IMR-90 (cell line): ENCODE measurements around the gene SEL1L. TPM values are rescaled to one million over a fixed set of nuclear protein-coding genes. Genes with fewer than 3 reads are reported as not detected.

Experiments
- ATAC-seq: fragments of 200-7000 bp; cut with Tn5 transposase; 2 replicates; pipeline ENCODE4 v1.9.1; 2020; ENCODE audit warnings: low read depth, mild to moderate bottlenecking, moderate library complexity
- BruUV-seq: library from RNA; stranded (reverse); fragments of 400-500 nt; replicated peaks from 2 replicates; lab custom pipeline; 2021; lab: Mats Ljungman, UMichigan
- CTCF ChIA-PET: fragments of 300-600 bp; formaldehyde crosslinking; extraction: SDS; loops from one replicate; lab custom pipeline; 2021; ENCODE audit warnings: antibody characterized with exemption; lab: Yijun Ruan, JAX
- POLR2A ChIA-PET: fragments of 300-600 bp; sonication (Branson Sonifier 250); formaldehyde crosslinking; loops from one replicate; lab custom pipeline; 2022; ENCODE audit warnings: antibody characterized with exemption; ENCODE audit not compliant: unreplicated experiment; lab: Charles Lee
- DNase-seq: peaks from one replicate; pipeline ENCODE4 v3.0.0; 2013
- H2AFZ ChIP-seq: replicated peaks from 2 replicates; pipeline ENCODE3; 2013; ENCODE audit warnings: low read length, mild to moderate bottlenecking; ENCODE audit not compliant: poor library complexity
- H2AK5ac ChIP-seq: 2 replicates; pipeline ENCODE4 v1.6.1; 2013; ENCODE audit warnings: low read depth, low read length, inconsistent platforms
- H2AK9ac ChIP-seq: replicated peaks from 2 replicates; pipeline ENCODE3; 2013; ENCODE audit warnings: mild to moderate bottlenecking, low read depth, low read length, moderate library complexity; ENCODE audit not compliant: poor library complexity
- H2BK120ac ChIP-seq: 2 replicates; pipeline ENCODE4 v1.6.1; 2013; ENCODE audit warnings: low read depth, low read length, inconsistent platforms
- H2BK15ac ChIP-seq: 3 replicates; pipeline ENCODE4 v1.6.1; 2013; ENCODE audit warnings: low read depth, low read length, inconsistent platforms
- H2BK20ac ChIP-seq: 2 replicates; pipeline ENCODE4 v1.6.1; 2013; ENCODE audit warnings: low read depth, mild to moderate bottlenecking, inconsistent platforms, low read length, moderate library complexity
- H2BK5ac ChIP-seq: 2 replicates; pipeline ENCODE4 v1.6.1; 2013; ENCODE audit warnings: mild to moderate bottlenecking, low read depth, low read length, inconsistent platforms; ENCODE audit not compliant: poor library complexity, severe bottlenecking
- H3K14ac ChIP-seq: replicated peaks from 2 replicates; pipeline ENCODE4 v1.6.1; 2013; ENCODE audit warnings: low read depth, low read length, inconsistent platforms
- H3K18ac ChIP-seq: 2 replicates; pipeline ENCODE4 v1.6.1; 2013; ENCODE audit warnings: low read depth, low read length, control low read depth
- H3K23ac ChIP-seq: 2 replicates; pipeline ENCODE4 v1.6.1; 2013; ENCODE audit warnings: low read depth, low read length, inconsistent platforms
- H3K27ac ChIP-seq: 2 replicates; pipeline ENCODE4 v1.5.1; 2013; ENCODE audit warnings: mild to moderate bottlenecking, control low read depth, low read length; ENCODE audit not compliant: insufficient read depth
- H3K27me3 ChIP-seq: 2 replicates; pipeline ENCODE4 v1.6.1; 2013; ENCODE audit warnings: low read length; ENCODE audit not compliant: control insufficient read depth, insufficient read depth
- H3K36me3 ChIP-seq: 2 replicates; pipeline ENCODE4 v1.6.1; 2013; ENCODE audit warnings: low read length, mixed read lengths; ENCODE audit not compliant: control insufficient read depth, insufficient read depth
- H3K4ac ChIP-seq: 2 replicates; pipeline ENCODE4 v1.6.1; 2013; ENCODE audit warnings: low read depth, low read length, inconsistent platforms
- H3K4me1 ChIP-seq: 2 replicates; pipeline ENCODE4 v1.6.1; 2013; ENCODE audit warnings: low read length, mixed read lengths; ENCODE audit not compliant: control insufficient read depth, insufficient read depth
- H3K4me2 ChIP-seq: 2 replicates; pipeline ENCODE4 v1.6.1; 2013; ENCODE audit warnings: low read depth, mild to moderate bottlenecking, control low read depth, low read length, moderate library complexity
- H3K4me3 ChIP-seq: 2 replicates; pipeline ENCODE4 v1.5.1; 2013; ENCODE audit warnings: low read depth, mild to moderate bottlenecking, control low read depth, low read length, moderate library complexity; ENCODE audit not compliant: insufficient read depth
- H3K56ac ChIP-seq: 2 replicates; pipeline ENCODE4 v1.6.1; 2013; ENCODE audit warnings: low read length, inconsistent platforms; ENCODE audit not compliant: insufficient read depth; ENCODE audit errors: extremely low read depth
- H3K79me1 ChIP-seq, 2 experiments: 2 replicates each; pipeline ENCODE4 v1.6.1; 2013; ENCODE audit warnings: low read length in 2 of 2, inconsistent platforms in 1 of 2, low read depth in 1 of 2
- H3K9ac ChIP-seq: 2 replicates; pipeline ENCODE4 v1.6.1; 2013; ENCODE audit warnings: low read depth, low read length, control low read depth
- H3K9me1 ChIP-seq: 2 replicates; pipeline ENCODE4 v1.6.1; 2013; ENCODE audit warnings: low read length, inconsistent platforms; ENCODE audit not compliant: insufficient read depth
- H3K9me3 ChIP-seq: 2 replicates; pipeline ENCODE4 v1.6.1; 2013; ENCODE audit warnings: low read length; ENCODE audit not compliant: control insufficient read depth, insufficient read depth
- H4K20me1 ChIP-seq: 2 replicates; pipeline ENCODE4 v1.6.1; 2013; ENCODE audit warnings: low read length, inconsistent platforms; ENCODE audit not compliant: insufficient read depth
- H4K5ac ChIP-seq: 2 replicates; pipeline ENCODE4 v1.6.1; 2013; ENCODE audit warnings: mild to moderate bottlenecking, low read depth, low read length, control low read depth
- H4K8ac ChIP-seq, 2 experiments: 2 replicates each; pipeline ENCODE4 v1.6.1; 2013; ENCODE audit warnings: low read depth in 2 of 2, low read length in 2 of 2, control low read depth in 1 of 2, inconsistent platforms in 1 of 2
- H4K91ac ChIP-seq: 2 replicates; pipeline ENCODE4 v1.6.1; 2013; ENCODE audit warnings: low read depth, low read length, inconsistent platforms; ENCODE audit not compliant: insufficient read depth
- BHLHE40 ChIP-seq: fragments of 150-350 bp; IDR thresholded peaks from 2 replicates; pipeline ENCODE4 v1.6.1; 2016; ENCODE audit warnings: mild to moderate bottlenecking, low read depth, low read length
- CEBPB ChIP-seq: IDR thresholded peaks from 2 replicates; pipeline ENCODE4 v1.6.1; 2012; ENCODE audit warnings: low read depth, low read length, improper control_type of control experiment
- CHD1 ChIP-seq: IDR thresholded peaks from 2 replicates; pipeline ENCODE4 v1.6.1; 2012; ENCODE audit warnings: low read depth, low read length, improper control_type of control experiment
- FOS ChIP-seq: fragments of 150-350 bp; IDR thresholded peaks from 2 replicates; pipeline ENCODE4 v1.6.1; 2016; ENCODE audit warnings: low read depth, low read length
- MAFK ChIP-seq: IDR thresholded peaks from 2 replicates; pipeline ENCODE4 v1.6.1; 2012; ENCODE audit warnings: low read depth, low read length, improper control_type of control experiment
- NFE2L2 ChIP-seq: fragments of 150-350 bp; IDR thresholded peaks from 2 replicates; pipeline ENCODE4 v1.6.1; 2016; ENCODE audit warnings: low read depth, mild to moderate bottlenecking, low read length
- POLR2A ChIP-seq: IDR thresholded peaks from 2 replicates; pipeline ENCODE4 v1.6.1; 2012; ENCODE audit warnings: mild to moderate bottlenecking, low read depth, low read length
- RAD21 ChIP-seq: IDR thresholded peaks from 2 replicates; pipeline ENCODE4 v1.6.1; 2012; ENCODE audit warnings: low read length, improper control_type of control experiment
- RCOR1 ChIP-seq: IDR thresholded peaks from 2 replicates; pipeline ENCODE4 v1.6.1; 2012; ENCODE audit warnings: mild to moderate bottlenecking, low read length, improper control_type of control experiment; ENCODE audit not compliant: insufficient replicate concordance
- RFX5 ChIP-seq: IDR thresholded peaks from 2 replicates; pipeline ENCODE4 v1.8.0; 2012; ENCODE audit warnings: low read depth, mild to moderate bottlenecking, low read length, moderate library complexity
- SMC3 ChIP-seq: fragments of 150-350 bp; IDR thresholded peaks from 2 replicates; pipeline ENCODE4 v1.6.1; 2016; ENCODE audit warnings: low read depth, mild to moderate bottlenecking, antibody characterized with exemption, low read length, moderate library complexity
- USF2 ChIP-seq: fragments of 150-350 bp; IDR thresholded peaks from 2 replicates; pipeline ENCODE4 v1.6.1; 2017; ENCODE audit warnings: mild to moderate bottlenecking, antibody characterized with exemption, low read length, low read depth
- WGBS, 2 experiments: methylation state at CpG; one replicate each; pipeline versions ENCODE4 v1.1.5 to v1.1.7; 2013; ENCODE audit warnings: missing lambda C conversion rate in 2 of 2; ENCODE audit not compliant: insufficient read length in 1 of 2; ENCODE audit errors: extremely low coverage in 2 of 2; 5-methylcytosine and 5-hydroxymethylcytosine counted together
- dilution Hi-C: fragments of 300-500 bp; cut with HindIII; formaldehyde crosslinking; loops from one replicate; pipeline ENCODE4 v1.14.3; 2018; ENCODE audit warnings: low sequenced_read_pairs; ENCODE audit not compliant: unreplicated experiment
- in situ Hi-C: fragments of 300-500 bp; cut with MboI; formaldehyde crosslinking; loops from 3 replicates; pipeline ENCODE4 v1.14.3; 2019; ENCODE audit warnings: low sequenced_read_pairs, inconsistent platforms, mixed read lengths
- intact Hi-C: fragments of 100-400 bp; cut with micrococcal nuclease; formaldehyde crosslinking; loops from 2 replicates; pipeline ENCODE4 v1.10.0; 2022
- polyA plus RNA-seq, 3 experiments: library from polyadenylated mRNA; depleted of rRNA; stranded (reverse); fragments of >200 nt; gene quantifications; 2 replicates each; pipeline ENCODE4 v1.2.3, GENCODE V29; 2012; ENCODE audit warnings: low replicate concordance in 1 of 3
- total RNA-seq: library from RNA; depleted of rRNA; stranded (reverse); fragments of >200 nt; gene quantifications from 2 replicates; pipeline ENCODE4 v1.2.3, GENCODE V29; 2012
- TF ChIP-seq, protein P1 (sequence below): fragments of 150-350 bp; IDR thresholded peaks from 2 replicates; pipeline ENCODE4 v1.6.1; 2016; ENCODE audit warnings: low read depth, mild to moderate bottlenecking, low read length, moderate library complexity, borderline replicate concordance
- TF ChIP-seq, protein P2 (sequence below): conservative IDR thresholded peaks from 2 replicates; pipeline ENCODE4 v1.5.1; 2012; ENCODE audit warnings: mild to moderate bottlenecking, low read depth, low read length, improper control_type of control experiment

The SEL1L gene
- total and polyA plus RNA-seq, 2 of the 4 experiments (the other 2 are of a cell fraction) = 21.0 to 62.4 TPM

GRCh38 chr14:81464253-81465002 is 69.2 kb downstream of the SEL1L start:
- Histone ChIP-seq H2AK5ac (no peak overlapping the region), H3K27me3 (no peaks in the 10 kb centered on the region; the same call in 1 of the 2 replicates), H4K5ac (peak overlapping the region; percentile 23; the same call in 1 of the 2 replicates), H4K20me1 (no peaks in the 10 kb centered on the region), H3K14ac (0 out of 2 replicates have a peak overlapping the region, but pooled peaks have one; percentile 29), H3K18ac (peak overlapping the region; percentile 55; the same call in 1 of the 2 replicates), H2BK20ac (peak overlapping the region; percentile 12; the same call in 1 of the 2 replicates), H3K9ac (peak overlapping the region; percentile 74), H3K36me3 (no peaks in the 10 kb centered on the region), H2BK15ac (no peak overlapping the region), H3K56ac (peak overlapping the region; percentile 78), H3K4me3 (peak overlapping the region; percentile 51), H4K91ac (peak overlapping the region; percentile 55; the same call in 1 of the 2 replicates), H3K79me1 (no peaks in the 10 kb centered on the region), H2BK120ac (peak overlapping the region; percentile 69), H2AK9ac (no peak overlapping the region), H3K4me1 (no peaks in the 10 kb centered on the region), H4K8ac (peak overlapping the region; percentile 34 to 90), H3K9me1 (no peaks in the 10 kb centered on the region), H3K4me2 (peak overlapping the region; percentile 70), H3K9me3 (no peaks in the 10 kb centered on the region), H3K27ac (no peak overlapping the region), H2BK5ac (no peak overlapping the region), H3K23ac (peak overlapping the region; percentile 35; the same call in 1 of the 2 replicates), H2AFZ (peak overlapping the region; percentile 82), H3K4ac (peak overlapping the region; percentile 21; the same call in 1 of the 2 replicates)
- dilution Hi-C loops = no loop called here
- intact Hi-C loops = loop anchor here (1.0 kb wide), 3 partner anchors 195 to 468 kb away; no protein-coding TSS in a partner anchor
- POLR2A ChIA-PET = no interaction called here
- BruUV-seq = no TSS peak
- DNase-seq (peak; percentile 64), ATAC-seq (peak; percentile 79)
- in situ Hi-C loops = no loop called here
- 21% methylated on average over 5 of the region's 15 CpGs; no CpG with 5 or more reads in 1 of the 2 experiments for WGBS, 2 experiments
- CTCF ChIA-PET = interaction anchor here (0.6 to 2.2 kb wide), 14 partner anchors 9 to 468 kb away, joined by 3 to 10 read pairs (median 3); no protein-coding TSS in a partner anchor
- TF ChIP-seq NFE2L2 = no peak
- peak; percentile 71 for TF ChIP-seq SMC3
- peak; percentile 82 for TF ChIP-seq RAD21
- TF ChIP-seq RFX5 = no peak
- TF ChIP-seq, protein P1, sequence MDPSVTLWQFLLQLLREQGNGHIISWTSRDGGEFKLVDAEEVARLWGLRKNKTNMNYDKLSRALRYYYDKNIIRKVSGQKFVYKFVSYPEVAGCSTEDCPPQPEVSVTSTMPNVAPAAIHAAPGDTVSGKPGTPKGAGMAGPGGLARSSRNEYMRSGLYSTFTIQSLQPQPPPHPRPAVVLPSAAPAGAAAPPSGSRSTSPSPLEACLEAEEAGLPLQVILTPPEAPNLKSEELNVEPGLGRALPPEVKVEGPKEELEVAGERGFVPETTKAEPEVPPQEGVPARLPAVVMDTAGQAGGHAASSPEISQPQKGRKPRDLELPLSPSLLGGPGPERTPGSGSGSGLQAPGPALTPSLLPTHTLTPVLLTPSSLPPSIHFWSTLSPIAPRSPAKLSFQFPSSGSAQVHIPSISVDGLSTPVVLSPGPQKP = no peak
- no peak for TF ChIP-seq CHD1
- TF ChIP-seq, protein P2, sequence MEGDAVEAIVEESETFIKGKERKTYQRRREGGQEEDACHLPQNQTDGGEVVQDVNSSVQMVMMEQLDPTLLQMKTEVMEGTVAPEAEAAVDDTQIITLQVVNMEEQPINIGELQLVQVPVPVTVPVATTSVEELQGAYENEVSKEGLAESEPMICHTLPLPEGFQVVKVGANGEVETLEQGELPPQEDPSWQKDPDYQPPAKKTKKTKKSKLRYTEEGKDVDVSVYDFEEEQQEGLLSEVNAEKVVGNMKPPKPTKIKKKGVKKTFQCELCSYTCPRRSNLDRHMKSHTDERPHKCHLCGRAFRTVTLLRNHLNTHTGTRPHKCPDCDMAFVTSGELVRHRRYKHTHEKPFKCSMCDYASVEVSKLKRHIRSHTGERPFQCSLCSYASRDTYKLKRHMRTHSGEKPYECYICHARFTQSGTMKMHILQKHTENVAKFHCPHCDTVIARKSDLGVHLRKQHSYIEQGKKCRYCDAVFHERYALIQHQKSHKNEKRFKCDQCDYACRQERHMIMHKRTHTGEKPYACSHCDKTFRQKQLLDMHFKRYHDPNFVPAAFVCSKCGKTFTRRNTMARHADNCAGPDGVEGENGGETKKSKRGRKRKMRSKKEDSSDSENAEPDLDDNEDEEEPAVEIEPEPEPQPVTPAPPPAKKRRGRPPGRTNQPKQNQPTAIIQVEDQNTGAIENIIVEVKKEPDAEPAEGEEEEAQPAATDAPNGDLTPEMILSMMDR = peak; percentile 92
- no peak for TF ChIP-seq CEBPB
- TF ChIP-seq POLR2A = no peak
- no peak for TF ChIP-seq USF2
- TF ChIP-seq RCOR1 = no peak
- TF ChIP-seq FOS = no peak
- no peak for TF ChIP-seq BHLHE40
- no peak for TF ChIP-seq MAFK
